GM20431 (cell line): ENCODE measurements around the gene SLC22A24.

ENCODE experiments used
- in situ Hi-C: fragments of 300-500 bp; cut with MseI, MboI; formaldehyde crosslinking; loops from one replicate; pipeline ENCODE4 v1.15.0; 2020; ENCODE audit warnings: low sequenced_read_pairs; ENCODE audit not compliant: unreplicated experiment

Gene SLC22A24

DNA sequence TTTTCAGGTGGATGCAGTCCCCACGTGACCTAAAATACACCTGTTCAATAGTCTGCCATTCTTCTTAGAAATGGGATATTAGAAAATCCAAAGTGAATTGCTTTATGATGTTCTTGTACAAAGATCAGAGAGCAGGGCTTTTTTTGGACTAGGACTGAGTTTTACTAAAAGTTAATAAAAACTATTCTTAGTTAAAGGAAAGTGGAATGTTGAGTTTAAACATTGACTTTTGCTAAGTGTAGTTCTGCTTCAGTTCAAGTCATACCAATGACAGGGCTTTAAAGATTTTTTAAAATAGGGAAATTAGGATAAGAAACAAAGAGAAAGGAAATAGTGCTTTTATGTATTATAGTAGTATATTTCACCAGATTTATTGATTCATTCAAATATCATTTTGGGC lies at the start of gene SLC22A24:
SLC22A24 (minus strand) TSS at position 101 of the 400 bp plus-strand sequence. CDS start 442 bp downstream, outside the sequence.
- in situ Hi-C loops: no loop called here

- in situ Hi-C loops: no loop called here
Observed at GRCh38 chr11:63180536-63180935, 36.5 kb upstream of the SLC22A24 start.

GRCh38 chr11:63179432-63180041 lies 35.5 kb upstream of the SLC22A24 start:
- in situ Hi-C loops: no loop called here

- in situ Hi-C loops: no loop called here
Observed at GRCh38 chr11:63177872-63178271, 33.9 kb upstream of the SLC22A24 start.

DNA sequence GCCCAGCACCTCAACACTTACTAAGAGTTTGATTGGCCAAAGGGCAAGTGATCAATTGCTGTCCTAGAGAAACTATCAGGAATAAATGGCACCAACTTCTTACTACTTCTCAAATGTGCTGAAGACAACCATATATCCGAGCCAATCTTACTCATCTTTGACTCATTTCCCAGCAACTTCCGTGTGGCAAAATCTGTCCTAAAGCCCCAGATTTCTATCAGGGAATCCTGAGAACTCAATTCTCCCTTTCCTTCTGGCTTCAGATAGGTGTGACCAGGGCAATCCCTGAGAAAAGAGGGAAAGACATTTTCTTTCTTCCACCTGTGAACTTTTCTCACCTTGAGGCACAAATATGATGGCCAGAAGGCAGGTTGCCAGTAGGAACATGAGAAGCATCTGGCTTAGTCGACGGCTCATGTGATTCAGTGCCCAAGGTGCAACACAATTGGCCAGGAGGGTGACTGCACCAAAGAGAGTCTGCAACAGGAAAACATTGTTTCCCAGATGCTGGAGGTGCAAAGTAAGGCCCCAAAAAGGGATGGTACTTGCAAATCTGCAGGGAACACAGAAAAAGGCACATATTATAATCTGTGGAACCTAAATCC lies 21.8 kb upstream of the SLC22A24 start:
- in situ Hi-C loops: no loop called here

DNA sequence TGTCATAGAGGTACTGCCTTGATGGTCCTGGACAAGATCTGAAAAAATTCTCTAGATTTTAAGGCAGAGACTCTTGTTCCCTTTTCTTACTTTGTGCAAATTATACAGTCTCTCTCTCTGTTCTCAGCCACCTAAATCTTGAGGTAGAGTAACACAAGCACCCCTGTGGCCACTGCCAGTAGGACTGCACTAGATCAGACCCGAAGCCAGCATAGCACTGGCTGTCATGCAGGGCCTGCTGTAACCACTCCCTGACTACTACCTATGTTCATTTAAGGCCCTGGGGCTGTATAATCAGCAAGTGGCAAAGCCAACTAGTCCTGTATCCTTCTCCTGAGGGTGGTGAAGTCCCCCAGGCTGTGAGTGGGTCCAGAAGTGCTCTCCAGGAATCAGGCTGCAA lies 11.8 kb upstream of the SLC22A24 start:
- in situ Hi-C loops: no loop called here

DNA sequence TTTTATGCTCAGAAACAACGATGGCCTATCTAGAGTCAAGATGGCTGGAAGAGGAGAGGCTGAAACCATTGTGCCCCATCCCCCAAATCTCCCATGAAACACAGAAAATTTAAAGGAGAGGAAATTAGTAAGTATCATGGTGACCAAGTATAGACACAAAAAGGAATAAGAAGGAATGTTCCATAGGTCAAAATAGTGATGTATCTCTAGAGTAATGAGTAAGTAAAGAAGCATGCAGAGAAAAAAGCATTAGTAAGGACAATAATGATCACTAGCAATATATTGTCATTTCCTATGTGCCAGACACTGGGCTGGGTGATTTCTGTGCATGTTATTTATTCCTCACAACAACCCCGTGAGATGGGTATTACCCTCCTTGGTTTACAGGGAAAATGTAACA lies 2.6 kb upstream of the SLC22A24 start:
- in situ Hi-C loops: no loop called here

GRCh38 chr11:63142459-63142858 lies 1.6 kb downstream of the SLC22A24 start:
- in situ Hi-C loops: no loop called here

DNA sequence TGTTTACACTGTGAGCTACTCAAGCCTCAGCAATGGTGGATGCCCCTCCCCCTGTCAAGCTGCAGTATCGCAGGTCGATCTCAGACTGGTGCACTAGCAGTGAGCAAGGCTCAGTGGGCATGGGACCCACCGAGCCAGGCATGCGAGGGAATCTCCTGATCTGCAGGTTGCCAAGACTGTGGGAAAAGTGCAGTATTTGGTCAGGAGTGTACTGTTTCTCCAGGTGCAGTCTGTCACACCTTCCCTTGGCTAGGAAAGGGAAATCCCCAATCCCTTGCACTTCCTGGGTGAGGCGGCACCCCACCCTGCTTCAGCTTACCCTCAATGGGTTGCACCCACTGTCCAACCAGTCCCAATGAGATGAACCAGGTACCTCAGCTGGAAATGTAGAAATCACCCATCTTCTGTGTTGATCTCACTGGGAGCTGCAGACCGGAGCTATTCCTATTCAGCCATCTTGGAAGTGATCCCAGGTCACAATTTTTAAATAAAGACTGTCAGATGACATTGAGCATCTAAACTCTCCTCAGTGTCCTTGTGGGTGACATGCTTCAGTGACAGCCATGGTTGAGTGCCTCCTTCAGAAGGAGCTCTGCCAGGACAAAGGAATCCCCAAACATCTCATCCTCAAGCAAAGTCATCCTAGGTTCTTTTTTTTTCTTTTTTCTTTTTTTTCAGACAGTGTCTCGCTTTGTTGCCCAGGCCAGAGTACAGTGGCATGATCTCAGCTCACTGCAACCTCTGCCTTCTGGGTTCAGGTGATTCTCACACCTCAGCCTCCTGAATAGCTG lies 10.8 kb downstream of the SLC22A24 start:
- in situ Hi-C loops: no loop called here

DNA sequence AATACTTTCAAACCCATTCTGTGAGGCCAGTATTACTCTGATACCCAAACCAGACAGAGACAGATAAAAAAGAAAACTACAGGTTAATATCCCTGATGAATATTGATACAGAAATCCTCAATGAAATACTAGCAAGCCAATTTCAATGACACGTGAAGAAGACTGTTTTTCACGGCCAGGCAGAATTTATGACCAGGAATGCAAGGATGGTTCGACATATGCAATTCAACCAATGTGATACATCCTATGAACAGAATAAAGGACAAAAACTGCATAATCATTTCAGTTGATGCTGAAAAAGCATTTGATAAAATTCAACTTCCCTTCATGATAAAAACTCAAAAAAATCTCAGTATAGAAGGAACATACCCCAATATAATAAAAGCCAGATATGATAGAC lies 44.5 kb downstream of the SLC22A24 start:
- in situ Hi-C loops: no loop called here

GRCh38 chr11:63080682-63081081 lies 63.3 kb downstream of the SLC22A24 start:
- in situ Hi-C loops: no loop called here

- in situ Hi-C loops: loop anchor here (25.0 kb wide), 1 partner anchor 166 kb away; no protein-coding TSS in a partner anchor
Observed at GRCh38 chr11:63046203-63046602, 97.8 kb downstream of the SLC22A24 start.

DNA sequence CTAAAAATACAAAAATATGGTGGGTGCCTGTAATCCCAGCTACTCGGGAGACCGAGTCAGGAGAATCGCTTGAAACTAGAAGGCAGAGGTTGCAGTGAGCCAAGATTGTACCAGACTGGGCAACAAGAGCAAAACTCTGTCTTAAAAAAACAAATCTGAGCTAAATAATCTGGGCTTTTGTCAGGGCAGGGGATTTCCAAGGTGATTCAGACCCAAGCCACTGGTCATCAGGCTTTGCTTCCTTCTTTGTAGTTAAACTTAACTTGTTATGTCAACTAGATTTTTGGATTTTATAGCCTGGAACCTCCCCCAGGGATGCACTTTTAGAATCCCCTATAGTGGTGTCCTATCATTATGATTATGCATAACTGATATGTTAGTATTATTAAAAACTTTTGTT lies 101.4 kb downstream of the SLC22A24 start:
- in situ Hi-C loops: loop anchor here (25.0 kb wide), 1 partner anchor 170 kb away; no protein-coding TSS in a partner anchor

GRCh38 chr11:63032457-63032856 lies 111.6 kb downstream of the SLC22A24 start:
- in situ Hi-C loops: loop anchor here (25.0 kb wide), 1 partner anchor 180 kb away; no protein-coding TSS in a partner anchor
